ENCODE results near the gene KIF23. TPM values are rescaled to one million over a fixed set of nuclear protein-coding genes. Genes with fewer than 3 reads are reported as not detected.

The KIF23 gene
- total and polyA plus RNA-seq, 2 of the 4 experiments (the other 2 are of a cell fraction): 37.7 to 56.1 TPM

- Histone ChIP-seq H2BK20ac (ENCODE audit: low read depth, low read length) (peak overlapping the region; percentile 54; the same call in 1 of the 2 replicates), H2AK9ac (replicated peaks; ENCODE audit: low read depth, low read length, poor library complexity) (no peak overlapping the region), H2BK120ac (ENCODE audit: low read depth, low read length) (no peak overlapping the region), H4K91ac (ENCODE audit: insufficient read depth, low read depth, low read length) (no peak overlapping the region), H2AK5ac (ENCODE audit: low read depth, low read length) (peak overlapping the region; percentile 49), H3K56ac (ENCODE audit: extremely low read depth, insufficient read depth, low read length) (0 out of 2 replicates have a peak overlapping the region, but pooled peaks have one; percentile 10), H3K14ac (replicated peaks; ENCODE audit: low read depth, low read length) (0 out of 2 replicates have a peak overlapping the region, but pooled peaks have one; percentile 29), H2BK15ac (ENCODE audit: low read depth, low read length) (no peak overlapping the region), H3K4me1 (ENCODE audit: control insufficient read depth, insufficient read depth, low read length) (peaks cover 3% of the 10 kb centered on the region; the same call in 1 of the 2 replicates), H3K4ac (ENCODE audit: low read depth, low read length) (peak overlapping the region; percentile 21; the same call in 1 of the 2 replicates), H3K27ac (ENCODE audit: insufficient read depth, low read length) (no peak overlapping the region), H3K23ac (ENCODE audit: low read depth, low read length) (peak overlapping the region; percentile 59; the same call in 1 of the 2 replicates), H3K9me1 (ENCODE audit: insufficient read depth, low read length) (peaks cover 6% of the 10 kb centered on the region), H4K20me1 (ENCODE audit: insufficient read depth, low read length) (no peaks in the 10 kb centered on the region), H4K5ac (ENCODE audit: low read depth, low read length) (peak overlapping the region; percentile 1; the same call in 1 of the 2 replicates), H2BK5ac (ENCODE audit: low read depth, low read length, poor library complexity, severe bottlenecking) (peak overlapping the region; percentile 71), H3K4me2 (ENCODE audit: low read depth, low read length) (no peak overlapping the region), H3K18ac (ENCODE audit: low read depth, low read length) (no peak overlapping the region), H4K8ac (ENCODE audit: low read depth in 2 of 2, low read length in 2 of 2) (peak overlapping the region in 1 of 2 experiments; percentile 52; a peak in 2 of 4 replicates), H3K79me1 (ENCODE audit: low read depth in 1 of 2, low read length in 2 of 2) (peaks cover 36 to 57% of the 10 kb centered on the region in 2 experiments), H3K9ac (ENCODE audit: low read depth, low read length) (no peak overlapping the region), H3K9me3 (ENCODE audit: control insufficient read depth, insufficient read depth, low read length) (no peaks in the 10 kb centered on the region), H2AFZ (replicated peaks; ENCODE audit: low read length, poor library complexity) (no peak overlapping the region), H3K27me3 (ENCODE audit: control insufficient read depth, insufficient read depth, low read length) (no peaks in the 10 kb centered on the region), H3K4me3 (ENCODE audit: insufficient read depth, low read depth, low read length) (no peak overlapping the region), H3K36me3 (ENCODE audit: control insufficient read depth, insufficient read depth, low read length) (peaks cover 9% of the 10 kb centered on the region; the same call in 1 of the 2 replicates)
- dilution Hi-C loops (cut with HindIII; ENCODE audit: low sequenced_read_pairs, unreplicated experiment) (no loop called here), intact Hi-C loops (cut with micrococcal nuclease) (no loop called here), in situ Hi-C loops (cut with MboI; ENCODE audit: low sequenced_read_pairs) (no loop called here)
- ChIA-PET CTCF (interaction anchor here (0.6 kb wide), 1 partner anchor 21 kb away, joined by 3 read pairs; no protein-coding TSS in a partner anchor), POLR2A (ENCODE audit: unreplicated experiment) (interaction anchor here (0.6 kb wide), 1 partner anchor 8 kb away, joined by 4 read pairs; no protein-coding TSS in a partner anchor)
- TF ChIP-seq POLR2A (IDR thresholded peaks at IDR 0.05; ENCODE audit: low read depth, low read length) (no peak), CTCF (conservative IDR thresholded peaks at IDR 0.05; ENCODE audit: low read depth, low read length) (no peak)
- DNase-seq: peak; percentile 38
- ATAC-seq (ENCODE audit: low read depth): peak; percentile 48; the same call in 1 of the 2 replicates
- BruUV-seq (replicated peaks): no TSS peak
- no CpG with 5 or more reads among the region's 1 CpG for WGBS, 2 experiments (ENCODE audit: extremely low coverage in 2 of 2, insufficient read length in 1 of 2)
Measured at GRCh38 chr15:69424748-69425413, 10.7 kb downstream of the KIF23 start.

Measured in IMR-90 (cell line).